ENCODE results near the gene MIEN1. TPM values are rescaled to one million over a fixed set of nuclear protein-coding genes. Genes with fewer than 3 reads are reported as not detected.

Gene MIEN1
- total and polyA plus RNA-seq, 2 of the 13 experiments (the other 11 are each of a cell fraction or from before 2014, with no cell fraction given) = 40.6 to 56.6 TPM

DNA sequence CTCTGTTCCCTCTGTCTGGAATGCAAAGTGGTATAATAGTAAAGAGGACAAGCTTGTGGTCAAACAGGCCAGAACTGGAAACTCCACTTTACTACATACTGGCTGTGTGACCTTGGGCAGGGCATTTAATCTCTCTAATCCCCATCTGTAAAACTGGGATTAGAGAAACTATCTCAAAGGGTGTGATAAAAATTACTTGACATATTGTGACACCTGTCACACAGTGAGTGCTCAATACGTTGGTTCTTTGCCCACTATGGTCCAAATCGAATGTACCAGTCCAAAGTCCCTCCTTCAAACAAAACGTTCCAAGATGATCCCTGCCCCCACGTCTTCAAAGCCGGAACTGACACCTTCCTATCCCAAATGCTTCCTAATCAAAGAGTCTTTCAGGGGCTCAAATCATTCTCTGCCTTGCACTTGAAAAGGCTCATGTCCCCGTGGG lies 43.2 kb downstream of the MIEN1 start (continued):
- TF ChIP-seq, protein P1, sequence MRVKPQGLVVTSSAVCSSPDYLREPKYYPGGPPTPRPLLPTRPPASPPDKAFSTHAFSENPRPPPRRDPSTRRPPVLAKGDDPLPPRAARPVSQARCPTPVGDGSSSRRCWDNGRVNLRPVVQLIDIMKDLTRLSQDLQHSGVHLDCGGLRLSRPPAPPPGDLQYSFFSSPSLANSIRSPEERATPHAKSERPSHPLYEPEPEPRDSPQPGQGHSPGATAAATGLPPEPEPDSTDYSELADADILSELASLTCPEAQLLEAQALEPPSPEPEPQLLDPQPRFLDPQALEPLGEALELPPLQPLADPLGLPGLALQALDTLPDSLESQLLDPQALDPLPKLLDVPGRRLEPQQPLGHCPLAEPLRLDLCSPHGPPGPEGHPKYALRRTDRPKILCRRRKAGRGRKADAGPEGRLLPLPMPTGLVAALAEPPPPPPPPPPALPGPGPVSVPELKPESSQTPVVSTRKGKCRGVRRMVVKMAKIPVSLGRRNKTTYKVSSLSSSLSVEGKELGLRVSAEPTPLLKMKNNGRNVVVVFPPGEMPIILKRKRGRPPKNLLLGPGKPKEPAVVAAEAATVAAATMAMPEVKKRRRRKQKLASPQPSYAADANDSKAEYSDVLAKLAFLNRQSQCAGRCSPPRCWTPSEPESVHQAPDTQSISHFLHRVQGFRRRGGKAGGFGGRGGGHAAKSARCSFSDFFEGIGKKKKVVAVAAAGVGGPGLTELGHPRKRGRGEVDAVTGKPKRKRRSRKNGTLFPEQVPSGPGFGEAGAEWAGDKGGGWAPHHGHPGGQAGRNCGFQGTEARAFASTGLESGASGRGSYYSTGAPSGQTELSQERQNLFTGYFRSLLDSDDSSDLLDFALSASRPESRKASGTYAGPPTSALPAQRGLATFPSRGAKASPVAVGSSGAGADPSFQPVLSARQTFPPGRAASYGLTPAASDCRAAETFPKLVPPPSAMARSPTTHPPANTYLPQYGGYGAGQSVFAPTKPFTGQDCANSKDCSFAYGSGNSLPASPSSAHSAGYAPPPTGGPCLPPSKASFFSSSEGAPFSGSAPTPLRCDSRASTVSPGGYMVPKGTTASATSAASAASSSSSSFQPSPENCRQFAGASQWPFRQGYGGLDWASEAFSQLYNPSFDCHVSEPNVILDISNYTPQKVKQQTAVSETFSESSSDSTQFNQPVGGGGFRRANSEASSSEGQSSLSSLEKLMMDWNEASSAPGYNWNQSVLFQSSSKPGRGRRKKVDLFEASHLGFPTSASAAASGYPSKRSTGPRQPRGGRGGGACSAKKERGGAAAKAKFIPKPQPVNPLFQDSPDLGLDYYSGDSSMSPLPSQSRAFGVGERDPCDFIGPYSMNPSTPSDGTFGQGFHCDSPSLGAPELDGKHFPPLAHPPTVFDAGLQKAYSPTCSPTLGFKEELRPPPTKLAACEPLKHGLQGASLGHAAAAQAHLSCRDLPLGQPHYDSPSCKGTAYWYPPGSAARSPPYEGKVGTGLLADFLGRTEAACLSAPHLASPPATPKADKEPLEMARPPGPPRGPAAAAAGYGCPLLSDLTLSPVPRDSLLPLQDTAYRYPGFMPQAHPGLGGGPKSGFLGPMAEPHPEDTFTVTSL (CRISPR knock-in tag; IDR thresholded peaks at IDR 0.05; ENCODE audit: borderline replicate concordance) = peak; percentile 34; the same call in 1 of the 2 replicates
- TF ChIP-seq, protein P2, sequence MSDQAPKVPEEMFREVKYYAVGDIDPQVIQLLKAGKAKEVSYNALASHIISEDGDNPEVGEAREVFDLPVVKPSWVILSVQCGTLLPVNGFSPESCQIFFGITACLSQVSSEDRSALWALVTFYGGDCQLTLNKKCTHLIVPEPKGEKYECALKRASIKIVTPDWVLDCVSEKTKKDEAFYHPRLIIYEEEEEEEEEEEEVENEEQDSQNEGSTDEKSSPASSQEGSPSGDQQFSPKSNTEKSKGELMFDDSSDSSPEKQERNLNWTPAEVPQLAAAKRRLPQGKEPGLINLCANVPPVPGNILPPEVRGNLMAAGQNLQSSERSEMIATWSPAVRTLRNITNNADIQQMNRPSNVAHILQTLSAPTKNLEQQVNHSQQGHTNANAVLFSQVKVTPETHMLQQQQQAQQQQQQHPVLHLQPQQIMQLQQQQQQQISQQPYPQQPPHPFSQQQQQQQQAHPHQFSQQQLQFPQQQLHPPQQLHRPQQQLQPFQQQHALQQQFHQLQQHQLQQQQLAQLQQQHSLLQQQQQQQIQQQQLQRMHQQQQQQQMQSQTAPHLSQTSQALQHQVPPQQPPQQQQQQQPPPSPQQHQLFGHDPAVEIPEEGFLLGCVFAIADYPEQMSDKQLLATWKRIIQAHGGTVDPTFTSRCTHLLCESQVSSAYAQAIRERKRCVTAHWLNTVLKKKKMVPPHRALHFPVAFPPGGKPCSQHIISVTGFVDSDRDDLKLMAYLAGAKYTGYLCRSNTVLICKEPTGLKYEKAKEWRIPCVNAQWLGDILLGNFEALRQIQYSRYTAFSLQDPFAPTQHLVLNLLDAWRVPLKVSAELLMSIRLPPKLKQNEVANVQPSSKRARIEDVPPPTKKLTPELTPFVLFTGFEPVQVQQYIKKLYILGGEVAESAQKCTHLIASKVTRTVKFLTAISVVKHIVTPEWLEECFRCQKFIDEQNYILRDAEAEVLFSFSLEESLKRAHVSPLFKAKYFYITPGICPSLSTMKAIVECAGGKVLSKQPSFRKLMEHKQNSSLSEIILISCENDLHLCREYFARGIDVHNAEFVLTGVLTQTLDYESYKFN (CRISPR knock-in tag; conservative IDR thresholded peaks at IDR 0.05) = peak; percentile 92
- TF ChIP-seq GLMP (CRISPR knock-in tag; IDR thresholded peaks at IDR 0.05; ENCODE audit: borderline replicate concordance) (no peak), HOXD1 (CRISPR knock-in tag; IDR thresholded peaks at IDR 0.05) (0 out of 2 replicates have a peak, but pooled peaks have one; percentile 48), RXRB (CRISPR knock-in tag; IDR thresholded peaks at IDR 0.05; ENCODE audit: borderline replicate concordance) (peak; percentile 14; the same call in 1 of the 2 replicates), IRF2 (CRISPR knock-in tag; IDR thresholded peaks at IDR 0.05) (peak; percentile 53; the same call in 1 of the 2 replicates), PAX8 (CRISPR knock-in tag; IDR thresholded peaks at IDR 0.05; ENCODE audit: borderline replicate concordance) (no peak), ARNT (IDR thresholded peaks at IDR 0.05) (no peak), PATZ1 (CRISPR knock-in tag; IDR thresholded peaks at IDR 0.05) (no peak), MIER3 (CRISPR knock-in tag; IDR thresholded peaks at IDR 0.05; ENCODE audit: borderline replicate concordance) (0 out of 2 replicates have a peak, but pooled peaks have one; percentile 51), ZNF383 (CRISPR knock-in tag; IDR thresholded peaks at IDR 0.05; ENCODE audit: borderline replicate concordance) (no peak), SMAD1 (CRISPR knock-in tag; IDR thresholded peaks at IDR 0.05; ENCODE audit: borderline replicate concordance, low read depth) (no peak)
- TF ChIP-seq, protein P3, sequence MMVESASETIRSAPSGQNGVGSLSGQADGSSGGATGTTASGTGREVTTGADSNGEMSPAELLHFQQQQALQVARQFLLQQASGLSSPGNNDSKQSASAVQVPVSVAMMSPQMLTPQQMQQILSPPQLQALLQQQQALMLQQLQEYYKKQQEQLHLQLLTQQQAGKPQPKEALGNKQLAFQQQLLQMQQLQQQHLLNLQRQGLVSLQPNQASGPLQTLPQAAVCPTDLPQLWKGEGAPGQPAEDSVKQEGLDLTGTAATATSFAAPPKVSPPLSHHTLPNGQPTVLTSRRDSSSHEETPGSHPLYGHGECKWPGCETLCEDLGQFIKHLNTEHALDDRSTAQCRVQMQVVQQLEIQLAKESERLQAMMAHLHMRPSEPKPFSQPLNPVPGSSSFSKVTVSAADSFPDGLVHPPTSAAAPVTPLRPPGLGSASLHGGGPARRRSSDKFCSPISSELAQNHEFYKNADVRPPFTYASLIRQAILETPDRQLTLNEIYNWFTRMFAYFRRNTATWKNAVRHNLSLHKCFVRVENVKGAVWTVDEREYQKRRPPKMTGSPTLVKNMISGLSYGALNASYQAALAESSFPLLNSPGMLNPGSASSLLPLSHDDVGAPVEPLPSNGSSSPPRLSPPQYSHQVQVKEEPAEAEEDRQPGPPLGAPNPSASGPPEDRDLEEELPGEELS (CRISPR knock-in tag; IDR thresholded peaks at IDR 0.05) = 0 out of 2 replicates have a peak, but pooled peaks have one; percentile 15

Data from HepG2 (cell line).